H7 (cell line): ENCODE measurements around the gene HOXD12. TPM values are rescaled to one million over a fixed set of nuclear protein-coding genes. Genes with fewer than 3 reads are reported as not detected.

Experiments
- DNase-seq: peaks from one replicate; pipeline ENCODE4 v3.0.0; 2012
- H3K27me3 ChIP-seq: 2 replicates; pipeline ENCODE4 v1.6.0; 2011; ENCODE audit warnings: mild to moderate bottlenecking, low read length; ENCODE audit not compliant: control insufficient read depth, insufficient read depth
- H3K36me3 ChIP-seq: replicated peaks from 2 replicates; pipeline ENCODE4 v1.5.1; 2011; ENCODE audit warnings: low read length; ENCODE audit not compliant: control insufficient read depth, insufficient read depth
- H3K4me3 ChIP-seq: 2 replicates; pipeline ENCODE4 v1.5.1; 2011; ENCODE audit warnings: low read depth, mild to moderate bottlenecking, control low read depth, low read length, moderate library complexity; ENCODE audit not compliant: insufficient read depth
- total RNA-seq: library from RNA; depleted of rRNA; stranded (reverse); fragments of >200 nt; shearing (Covaris generic); gene quantifications from 2 replicates; pipeline ENCODE4 v1.2.3, GENCODE V29; 2014

Gene HOXD12
- total RNA-seq, 1 experiment from 2014 or later: not detected

DNA sequence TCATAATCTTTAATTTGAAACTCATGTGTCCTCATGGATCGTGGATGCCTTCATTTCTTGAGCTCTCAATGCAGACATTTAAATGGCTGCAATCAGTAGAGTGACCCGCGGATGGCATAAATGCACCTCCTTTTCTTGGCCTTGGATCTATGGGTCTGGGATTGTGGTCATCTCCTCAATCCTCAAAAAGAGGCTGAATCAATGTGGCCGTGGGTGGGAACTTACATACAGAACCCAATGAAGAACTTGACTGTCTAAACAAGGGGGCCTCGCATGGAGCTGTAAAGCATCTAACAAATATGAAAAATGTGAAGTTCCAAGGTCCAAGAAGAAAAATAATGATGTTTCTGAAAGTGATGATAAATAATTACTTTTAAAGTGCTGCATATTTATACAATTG is 4.2 kb upstream of the HOXD12 start:
- Histone ChIP-seq H3K4me3 (no peak overlapping the region), H3K27me3 (peaks cover 92% of the 10 kb centered on the region), H3K36me3 (no peaks in the 10 kb centered on the region)
- no peak for DNase-seq

- peaks cover 92% of the 10 kb centered on the region for H3K27me3 ChIP-seq
- no peak for DNase-seq
- H3K4me3 ChIP-seq: peak overlapping the region; percentile 46
- no peaks in the 10 kb centered on the region for H3K36me3 ChIP-seq
These were observed 3.2 kb upstream of the HOXD12 start for GRCh38 chr2:176096243-176096985.

DNA sequence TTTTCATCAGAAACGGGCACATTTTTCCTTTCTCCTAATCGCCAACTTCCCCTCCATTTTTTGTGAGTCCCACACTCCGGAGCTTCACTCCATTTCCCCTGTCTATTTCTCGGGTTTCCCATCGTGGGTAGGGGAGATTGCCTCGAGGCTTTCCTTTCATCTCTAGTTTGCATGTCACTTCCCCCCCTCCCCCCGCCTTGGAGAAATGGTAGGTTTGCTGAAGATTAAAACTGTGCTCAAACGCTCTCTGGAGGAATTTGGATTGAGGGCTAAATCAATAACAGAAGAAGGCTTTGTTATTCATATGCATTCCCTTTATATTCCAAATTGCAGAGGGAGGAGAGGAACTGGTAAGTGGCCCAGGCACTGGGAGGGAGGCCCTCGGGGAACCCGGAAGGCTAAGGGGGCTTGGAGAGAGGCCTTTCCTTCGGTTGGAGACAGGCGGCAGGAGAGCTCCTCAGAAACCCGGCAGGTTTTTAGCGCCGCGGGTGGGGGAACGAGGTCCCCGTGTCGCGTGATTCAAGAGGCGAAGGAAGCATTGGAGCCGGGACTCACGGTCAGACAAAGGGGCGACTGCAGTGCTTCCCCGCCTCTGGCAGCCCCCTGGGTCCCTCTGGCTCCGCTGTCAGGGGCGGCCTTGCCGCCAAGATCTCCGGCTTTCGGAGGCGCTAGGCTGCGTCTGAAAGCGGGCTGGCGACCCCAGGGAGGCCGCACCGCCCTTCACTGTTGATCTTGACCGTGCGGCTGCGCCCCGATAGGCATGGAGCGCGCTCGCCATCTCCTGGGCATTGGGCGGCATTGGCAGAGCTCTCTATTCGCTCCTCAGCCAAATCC is 2.4 kb upstream of the HOXD12 start:
- no peaks in the 10 kb centered on the region for H3K36me3 ChIP-seq
- peak overlapping the region; percentile 46 for H3K4me3 ChIP-seq
- DNase-seq: peak; percentile 95
- H3K27me3 ChIP-seq: peaks cover 92% of the 10 kb centered on the region

DNA sequence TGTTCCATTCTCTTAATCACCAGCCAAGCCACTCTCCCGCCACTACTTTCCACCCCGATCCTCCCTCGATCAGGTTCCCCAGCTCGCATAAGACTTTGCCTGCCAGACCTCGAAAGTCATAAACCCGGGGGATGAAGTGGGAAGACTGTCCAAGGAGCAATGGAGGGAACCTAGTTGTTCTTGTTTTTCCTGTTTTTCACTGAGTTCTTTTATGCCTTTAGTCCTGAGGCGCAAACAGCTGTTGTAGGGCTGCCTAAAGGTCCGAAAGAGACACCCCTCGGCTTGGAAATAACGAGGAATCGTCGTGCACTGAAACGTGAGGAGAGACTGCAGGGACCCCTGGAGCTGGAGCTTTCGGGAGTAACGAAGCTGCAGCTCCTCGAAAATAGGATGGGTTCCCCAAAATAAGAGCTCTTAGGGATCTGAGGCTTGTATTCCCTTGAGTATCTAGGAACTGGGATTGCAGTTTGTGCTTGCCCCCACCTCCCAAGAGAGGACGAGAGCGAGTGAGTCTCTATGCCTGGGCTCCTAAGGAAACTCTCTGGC is 1.7 kb upstream of the HOXD12 start:
- H3K4me3 ChIP-seq: peak overlapping the region; percentile 19

DNA sequence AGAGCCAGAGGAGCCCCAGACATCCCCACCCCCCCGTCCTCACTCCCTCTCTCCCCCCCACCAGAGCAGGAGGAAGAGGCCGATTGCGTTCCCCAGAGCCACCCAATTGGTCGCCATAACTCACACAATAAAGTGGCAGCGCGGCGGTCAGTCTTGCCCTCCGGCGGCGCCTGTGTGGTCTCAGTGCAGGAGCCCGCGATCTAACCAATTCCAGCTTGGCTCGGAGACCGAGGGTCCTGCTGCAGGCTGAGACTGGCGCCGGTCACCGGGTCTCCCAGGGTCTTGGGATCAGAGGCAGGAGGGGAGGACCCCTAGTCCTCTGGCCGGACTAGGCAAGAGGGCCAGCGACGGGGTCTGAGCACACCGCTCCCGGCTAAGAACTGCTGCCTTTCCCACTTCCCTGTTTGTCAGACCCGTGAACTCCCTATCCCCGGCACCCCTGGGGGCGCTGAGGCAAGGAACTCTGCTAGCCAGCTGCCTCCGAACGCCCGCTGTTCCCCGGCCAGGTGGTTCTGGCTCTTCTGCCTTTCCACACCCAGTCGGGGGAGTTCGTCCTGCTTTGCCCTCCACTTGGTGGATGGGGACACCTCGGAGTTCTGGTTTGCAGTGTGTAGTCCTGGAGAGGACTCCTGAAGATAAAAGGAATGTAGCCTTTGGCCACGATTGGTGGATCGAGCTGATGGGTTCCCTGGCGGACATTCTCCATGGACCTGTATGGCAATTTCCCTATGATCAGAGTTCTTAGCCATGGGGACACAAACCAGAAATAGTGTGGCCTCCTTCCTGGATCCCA is 1.0 kb upstream of the HOXD12 start:
- H3K27me3 ChIP-seq: peaks cover 97% of the 10 kb centered on the region
- DNase-seq: peak; percentile 76
- H3K4me3 ChIP-seq: peak overlapping the region; percentile 24
- H3K36me3 ChIP-seq: no peaks in the 10 kb centered on the region

More for the DNA sequence above, 1.7 kb upstream of the HOXD12 start:
- no peak for DNase-seq
- H3K36me3 ChIP-seq: no peaks in the 10 kb centered on the region
- peaks cover 97% of the 10 kb centered on the region for H3K27me3 ChIP-seq

- H3K27me3 ChIP-seq: peaks cover 97% of the 10 kb centered on the region
- H3K4me3 ChIP-seq: no peak overlapping the region
- H3K36me3 ChIP-seq: no peaks in the 10 kb centered on the region
- peak; percentile 50 for DNase-seq
These were observed 352 bp upstream of the HOXD12 start for GRCh38 chr2:176099159-176099727.

GRCh38 chr2:176100547-176101140 is 1.0 kb downstream of the HOXD12 start:
- no peaks in the 10 kb centered on the region for H3K36me3 ChIP-seq
- no peak overlapping the region for H3K4me3 ChIP-seq
- peaks cover 97% of the 10 kb centered on the region for H3K27me3 ChIP-seq
- peak; percentile 47 for DNase-seq

- Histone ChIP-seq H3K27me3 (peaks cover 97% of the 10 kb centered on the region), H3K36me3 (no peaks in the 10 kb centered on the region), H3K4me3 (no peak overlapping the region)
- DNase-seq: no peak
These were observed 1.7 kb downstream of the HOXD12 start for GRCh38 chr2:176101216-176101830.

- no peak overlapping the region for H3K4me3 ChIP-seq
- no peak for DNase-seq
- H3K27me3 ChIP-seq: peaks cover 96% of the 10 kb centered on the region
- H3K36me3 ChIP-seq: no peaks in the 10 kb centered on the region
These were observed 2.2 kb downstream of the HOXD12 start for GRCh38 chr2:176101842-176102241.

DNA sequence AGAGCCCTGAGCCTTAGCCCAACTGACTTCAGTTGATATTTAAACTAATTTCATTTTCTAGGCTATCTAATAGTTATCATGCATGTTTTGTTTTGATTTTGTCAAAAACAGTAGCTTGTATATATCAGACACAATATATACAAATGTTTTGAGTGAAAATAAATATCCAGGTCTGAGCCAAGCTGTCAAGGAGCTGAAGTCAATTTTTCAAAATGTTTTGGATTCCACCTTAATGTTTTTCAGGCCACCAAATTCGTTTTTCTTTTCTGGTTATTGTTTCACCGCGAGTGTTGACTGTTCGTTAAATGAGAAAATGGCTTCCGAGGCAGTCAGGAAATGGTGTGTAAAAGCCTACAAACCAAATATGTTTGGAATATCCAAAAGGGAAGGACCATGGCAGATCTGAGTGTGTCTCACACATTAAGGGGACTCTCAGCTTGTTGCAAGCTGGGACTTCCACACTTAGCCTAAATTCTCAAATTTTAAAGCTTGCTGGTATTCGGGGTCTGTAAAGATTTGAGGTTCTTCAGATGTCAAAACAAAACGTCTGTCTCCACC is 2.8 kb downstream of the HOXD12 start:
- peaks cover 99% of the 10 kb centered on the region for H3K27me3 ChIP-seq
- no peaks in the 10 kb centered on the region for H3K36me3 ChIP-seq
- DNase-seq: no peak
- H3K4me3 ChIP-seq: no peak overlapping the region

DNA sequence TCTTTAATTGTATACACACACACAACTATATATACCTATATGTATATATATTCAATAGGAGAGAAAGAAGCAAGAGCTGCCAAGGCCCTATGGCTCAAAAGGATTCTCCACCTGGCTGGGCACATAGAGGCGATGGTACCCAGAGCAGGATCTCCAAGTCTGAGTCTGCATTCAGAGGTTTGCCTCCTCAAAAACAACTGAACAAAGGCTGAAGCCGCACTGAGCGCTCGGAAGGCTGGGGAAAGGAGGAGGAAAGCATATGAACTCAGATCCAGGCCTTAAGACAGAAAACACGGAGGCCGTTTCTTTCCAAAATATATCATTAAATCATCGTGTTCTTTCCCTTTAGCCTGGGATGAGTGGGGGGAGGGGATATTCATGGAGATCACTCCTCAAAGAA is 3.6 kb downstream of the HOXD12 start:
- no peak for DNase-seq
- Histone ChIP-seq H3K36me3 (no peaks in the 10 kb centered on the region), H3K27me3 (peaks cover 98% of the 10 kb centered on the region), H3K4me3 (no peak overlapping the region)

DNA sequence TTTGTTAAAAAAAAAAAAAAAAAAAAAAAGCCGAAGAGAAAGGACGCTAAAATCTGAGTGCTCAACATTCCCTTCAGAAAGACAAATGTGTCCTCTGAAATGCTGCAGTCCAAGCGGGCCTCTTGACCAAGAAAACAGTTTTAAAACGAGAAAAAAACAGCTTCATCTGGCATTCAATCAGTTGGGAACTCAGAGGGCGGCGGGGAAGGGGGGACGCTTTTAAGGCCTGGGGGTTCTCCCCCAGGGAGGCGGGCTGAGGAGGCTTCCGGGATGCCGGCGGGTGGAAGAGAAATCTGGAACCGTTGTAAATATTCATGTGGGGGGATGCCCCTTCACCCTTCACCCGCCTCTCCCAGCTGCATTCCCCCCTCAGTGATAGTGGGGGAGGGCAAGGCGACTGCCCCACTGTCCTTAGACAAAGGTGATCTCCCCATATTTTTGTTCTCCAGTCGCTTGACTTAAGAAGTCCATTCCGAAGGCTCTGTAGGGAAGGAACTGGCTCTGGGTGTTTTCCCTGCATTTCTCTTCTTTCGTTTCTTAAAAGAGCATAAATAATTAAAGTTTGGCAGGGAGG is 4.2 kb downstream of the HOXD12 start:
- Histone ChIP-seq H3K36me3 (no peaks in the 10 kb centered on the region), H3K4me3 (no peak overlapping the region), H3K27me3 (peaks cover 98% of the 10 kb centered on the region)
- peak; percentile 62 for DNase-seq
